ENCODE measurements around the gene DOCK4. TPM values are rescaled to one million over a fixed set of nuclear protein-coding genes. Genes with fewer than 3 reads are reported as not detected.

DOCK4 gene
- total RNA-seq, 1 experiment from 2014 or later = 3.4 TPM

- no peak for DNase-seq (ENCODE audit: low spot score)
Observed at GRCh38 chr7:112215787-112216186, 9.6 kb upstream of the DOCK4 start.

GRCh38 chr7:112214883-112215282 lies 8.7 kb upstream of the DOCK4 start:
- DNase-seq (ENCODE audit: low spot score) = no peak

- no peak for DNase-seq (ENCODE audit: low spot score)
Observed at GRCh38 chr7:112214268-112214667, 8.1 kb upstream of the DOCK4 start.

DNA sequence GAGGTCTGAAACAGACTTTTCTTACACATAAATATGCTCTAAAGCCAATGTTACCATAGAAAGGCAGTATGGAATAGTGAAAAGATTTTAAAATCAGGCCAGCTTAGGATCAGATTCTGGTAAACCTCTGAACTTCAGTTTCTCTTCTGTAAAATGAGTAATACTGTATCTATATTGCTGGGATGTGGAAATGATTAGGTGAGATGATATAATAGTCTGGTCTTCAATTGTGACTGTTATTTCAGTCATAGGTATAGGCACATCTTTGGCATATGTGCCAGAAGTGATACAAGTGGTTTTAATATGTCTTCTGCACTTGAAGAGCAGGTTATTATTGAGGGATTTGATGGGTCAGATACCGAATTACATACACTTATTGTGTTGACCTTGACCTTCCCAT lies 7.5 kb upstream of the DOCK4 start:
- DNase-seq (ENCODE audit: low spot score) = no peak

GRCh38 chr7:112212571-112212970 lies 6.4 kb upstream of the DOCK4 start:
- DNase-seq (ENCODE audit: low spot score) = no peak

- no peak for DNase-seq (ENCODE audit: low spot score)
Observed at GRCh38 chr7:112211348-112211907, 5.2 kb upstream of the DOCK4 start.

DNA sequence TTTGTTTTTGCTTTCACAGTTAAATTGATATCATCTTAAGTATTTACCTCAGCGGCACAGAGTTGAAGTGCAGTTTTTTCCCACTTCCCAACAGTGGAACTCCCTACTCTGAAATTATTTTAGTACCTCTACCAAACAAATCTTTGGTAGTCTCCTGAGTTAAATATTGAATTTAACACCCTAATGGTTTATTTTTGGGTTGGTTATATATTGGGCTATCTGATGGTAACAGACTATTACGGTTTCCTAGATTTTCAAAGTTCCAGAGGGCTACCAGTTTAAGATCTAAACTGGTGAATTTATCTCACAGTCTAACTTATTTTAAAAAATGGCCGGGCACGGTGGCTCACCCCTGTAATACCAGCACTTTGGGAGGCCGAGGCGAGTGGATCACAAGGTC lies 1.6 kb upstream of the DOCK4 start:
- DNase-seq (ENCODE audit: low spot score) = no peak

DNA sequence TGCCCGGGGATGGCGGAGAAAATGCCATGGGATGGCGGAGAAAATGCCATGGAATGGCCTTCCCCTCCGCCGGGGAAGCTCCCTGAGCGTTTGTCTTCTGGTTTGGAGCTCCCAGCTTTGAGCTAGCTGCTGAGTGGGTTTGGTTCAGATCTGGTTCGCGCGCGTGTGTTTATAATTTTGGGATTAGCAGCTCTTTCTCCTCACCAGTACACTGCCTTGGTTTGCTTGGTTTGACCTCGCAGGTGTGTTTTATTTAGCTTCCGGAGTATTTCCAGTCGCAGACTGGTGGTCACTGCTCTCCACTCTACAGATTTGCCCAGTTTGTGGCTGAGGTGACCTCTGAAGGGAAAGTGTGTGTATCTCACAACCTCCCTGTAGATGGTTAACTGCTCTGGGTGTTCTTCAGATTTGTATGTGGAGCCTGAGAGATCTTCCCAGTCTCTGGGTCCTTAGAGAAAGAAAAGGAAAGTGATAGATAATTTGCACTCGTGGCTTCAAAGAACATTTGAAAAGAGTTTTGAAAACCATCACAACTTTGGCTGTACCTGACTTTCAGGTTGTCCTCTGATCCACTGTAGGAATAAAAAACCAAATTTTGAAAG lies 893 bp upstream of the DOCK4 start:
- DNase-seq (ENCODE audit: low spot score) = no peak

DNA sequence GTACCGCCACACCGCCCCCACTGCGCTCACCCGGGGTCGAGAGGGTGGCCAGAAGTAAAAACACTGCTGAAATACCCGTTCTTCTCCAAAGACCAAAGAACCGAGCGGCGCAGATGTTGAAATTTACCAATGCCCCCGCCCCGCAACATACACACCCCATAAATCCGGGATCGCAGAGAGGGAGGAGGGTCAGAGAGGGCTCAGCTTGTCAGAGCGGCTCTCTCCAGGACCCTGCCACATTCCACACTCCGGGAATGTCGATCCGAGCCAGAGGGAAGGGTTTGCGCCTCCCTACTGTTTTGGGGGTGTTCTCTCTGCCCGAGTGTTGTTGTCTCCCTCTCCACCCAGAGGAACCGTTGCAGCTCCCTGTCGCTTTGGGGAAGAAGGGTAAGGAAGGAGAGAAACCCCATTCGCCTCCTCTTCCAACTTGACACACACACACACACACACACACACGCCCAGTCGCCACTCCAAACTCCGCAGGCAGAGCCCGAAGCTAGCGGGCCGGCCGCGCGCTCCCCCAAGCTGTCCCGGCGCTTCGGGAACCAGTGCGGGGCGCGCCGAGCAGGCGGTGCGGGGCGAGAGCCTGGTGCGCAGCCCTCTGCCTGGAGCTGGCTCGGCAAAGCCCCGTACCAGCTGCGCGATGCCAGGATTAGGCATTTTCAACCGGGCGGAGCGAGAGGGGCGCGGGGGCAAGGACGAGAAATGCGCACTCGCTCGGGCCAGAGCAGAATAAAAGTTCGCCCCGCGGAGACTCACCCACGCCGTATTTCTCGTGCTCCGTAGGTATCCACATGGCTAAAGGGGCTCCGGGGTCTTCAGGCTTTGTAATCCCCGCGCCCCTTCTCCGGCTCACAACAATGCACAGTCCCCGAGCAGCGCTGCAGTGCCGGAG lies 609 bp downstream of the DOCK4 start:
- peak; percentile 33 for DNase-seq (ENCODE audit: low spot score)

DNA sequence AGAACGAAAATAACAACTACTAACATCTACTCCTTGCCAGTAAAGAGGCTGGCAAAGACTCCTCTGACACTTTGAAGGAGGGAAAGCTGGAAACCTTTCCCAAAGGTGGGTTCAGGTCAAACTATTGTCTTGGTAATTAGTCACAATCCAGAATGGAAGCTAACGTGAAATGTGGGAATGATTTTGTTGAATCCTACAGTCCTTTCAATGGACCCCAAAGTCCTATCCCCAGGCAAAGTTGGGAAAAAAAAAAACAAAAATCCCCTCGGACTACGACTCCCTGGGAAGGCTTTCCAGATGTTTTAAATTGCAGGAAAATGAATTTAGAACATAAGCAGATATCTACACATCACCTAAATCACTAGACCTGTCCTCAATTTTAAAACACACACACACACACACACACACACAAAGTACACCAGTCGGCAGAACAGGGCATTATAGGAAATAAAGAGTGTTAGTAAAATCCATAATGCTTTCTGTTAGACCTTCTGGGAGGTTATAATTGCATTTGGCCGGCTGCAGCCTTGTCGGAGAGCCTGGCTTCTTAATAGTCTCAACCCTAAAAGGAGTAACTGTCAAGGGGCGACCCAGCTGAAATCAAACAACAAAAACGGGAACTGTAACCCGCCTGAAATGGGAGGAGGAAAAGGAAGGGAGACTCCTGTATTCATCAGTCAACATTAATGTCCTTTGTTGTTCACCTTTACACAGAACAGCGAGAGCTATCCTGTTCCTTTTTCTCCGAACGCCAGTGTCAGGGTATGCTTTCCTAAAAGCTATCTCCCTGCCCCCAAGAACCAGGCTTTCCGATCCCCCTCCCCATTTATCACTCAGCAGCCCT lies 1.5 kb downstream of the DOCK4 start:
- no peak for DNase-seq (ENCODE audit: low spot score)

DNA sequence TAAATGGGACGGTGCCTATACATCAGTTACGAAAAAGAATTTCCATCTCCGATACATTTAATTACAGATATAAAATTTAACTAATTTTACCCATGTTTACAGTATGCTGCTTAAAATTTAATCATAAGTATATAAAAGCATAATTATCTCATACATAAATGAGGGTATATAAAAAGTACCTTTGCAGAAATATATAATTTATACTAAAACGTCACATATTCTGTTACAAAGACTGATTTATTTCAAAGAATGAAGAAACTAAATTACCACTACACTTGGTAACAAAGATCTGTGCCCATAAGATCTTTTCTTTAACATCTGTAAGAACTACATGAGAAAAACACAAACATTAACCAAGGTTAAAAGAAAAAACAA lies 2.8 kb downstream of the DOCK4 start:
- no peak for DNase-seq (ENCODE audit: low spot score)

DNA sequence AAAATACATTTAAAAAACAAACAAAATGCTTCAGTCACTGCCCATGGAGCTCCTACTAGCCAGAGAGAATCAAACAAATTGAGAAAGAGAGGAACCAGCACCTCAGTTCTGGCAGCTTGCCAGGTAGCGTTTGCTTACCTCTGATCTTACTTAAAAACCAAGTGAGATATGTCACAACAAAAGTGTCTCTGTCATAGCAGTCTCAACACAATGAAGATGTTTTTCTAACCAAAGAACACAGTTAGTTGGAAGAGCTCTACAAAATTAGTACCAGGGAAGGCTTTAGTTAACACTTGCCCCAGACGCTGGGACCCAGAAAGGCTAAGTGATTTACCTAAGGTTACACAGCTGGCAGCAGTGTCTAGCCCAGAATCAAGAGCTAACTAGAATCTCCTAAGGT lies 3.4 kb downstream of the DOCK4 start:
- DNase-seq (ENCODE audit: low spot score) = no peak

DNA sequence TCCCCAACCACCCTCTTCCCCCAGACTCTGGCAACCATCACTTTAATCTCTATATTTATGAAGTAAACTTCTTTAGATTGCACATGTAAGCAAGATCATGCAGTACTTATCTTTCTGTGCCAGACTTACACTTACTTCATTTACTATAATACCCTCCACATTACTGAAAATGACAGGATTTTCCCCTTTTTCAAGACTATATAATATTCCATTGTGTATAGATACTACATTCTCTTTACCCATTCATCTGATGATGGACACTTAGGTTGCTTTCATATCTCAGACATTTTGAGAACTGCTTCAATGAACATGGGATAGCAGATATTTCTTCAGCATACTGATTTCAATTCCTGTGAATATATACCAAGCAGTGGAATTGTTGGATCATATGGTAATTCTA lies 4.4 kb downstream of the DOCK4 start:
- no peak for DNase-seq (ENCODE audit: low spot score)

DNA sequence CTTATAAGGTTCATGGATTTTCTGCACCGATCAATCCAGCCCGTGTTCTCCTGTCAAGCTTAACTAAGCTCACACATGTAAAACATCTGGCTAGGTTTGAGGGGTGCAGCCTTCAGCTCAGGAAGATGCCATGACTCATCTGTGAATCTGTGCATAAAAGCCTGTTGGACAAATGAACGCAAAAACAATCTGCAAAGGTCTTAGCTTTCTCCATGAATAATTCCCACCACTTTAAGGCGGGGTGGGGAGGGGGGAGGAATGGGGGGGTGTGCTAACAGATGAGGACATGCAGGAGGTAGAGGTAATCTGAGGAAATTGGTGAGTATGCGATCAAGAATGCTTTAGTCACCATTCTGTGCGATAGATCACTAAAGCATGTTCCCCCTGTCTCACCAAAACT lies 4.8 kb downstream of the DOCK4 start:
- DNase-seq (ENCODE audit: low spot score) = no peak

DNA sequence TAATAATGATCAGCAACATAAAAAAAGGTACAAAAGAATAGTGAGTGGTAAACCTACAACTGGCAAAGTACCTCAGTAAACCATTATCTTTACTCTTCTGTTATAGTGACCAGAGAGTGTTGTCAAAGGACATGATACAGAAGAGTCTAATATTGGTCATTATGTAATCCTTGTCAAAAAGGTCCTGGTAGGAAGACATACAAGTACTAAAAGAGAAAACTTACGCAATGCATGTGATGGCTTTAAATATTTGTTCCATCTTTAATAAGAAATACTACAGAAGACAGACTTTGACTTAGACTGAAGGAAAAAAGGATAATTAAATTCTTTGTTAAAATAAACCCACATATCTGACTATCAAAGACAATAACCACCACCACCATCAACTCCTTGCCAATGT lies 6.5 kb downstream of the DOCK4 start:
- DNase-seq (ENCODE audit: low spot score) = no peak

DNA sequence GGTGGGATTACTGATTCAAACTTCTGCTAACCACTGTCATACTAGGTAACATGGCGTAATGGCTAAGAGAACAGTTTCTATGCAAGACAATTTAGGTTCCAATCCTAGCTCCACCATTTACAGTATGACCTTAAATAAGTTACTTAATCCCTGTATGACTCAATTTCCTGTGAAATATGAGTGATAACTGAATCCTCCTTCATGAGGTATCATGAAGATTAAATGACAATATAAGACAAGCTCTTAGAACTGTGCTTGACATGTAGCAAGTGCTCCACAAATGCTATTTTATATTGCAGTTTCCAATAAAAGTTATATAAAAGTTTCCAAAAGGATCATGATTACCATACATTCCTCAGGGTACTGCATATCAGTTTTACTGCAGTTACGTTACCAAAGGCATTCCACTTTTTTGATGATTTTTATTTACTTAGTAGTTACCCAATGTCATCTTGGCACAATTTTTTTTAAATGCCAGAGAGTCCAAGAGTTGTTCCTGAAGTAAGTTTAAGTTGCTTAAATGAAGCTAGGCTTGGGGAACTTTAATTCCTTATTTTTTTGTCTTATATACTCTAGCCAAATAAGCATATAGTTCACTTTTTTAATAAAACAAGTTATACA lies 7.1 kb downstream of the DOCK4 start:
- DNase-seq (ENCODE audit: low spot score) = no peak

DNA sequence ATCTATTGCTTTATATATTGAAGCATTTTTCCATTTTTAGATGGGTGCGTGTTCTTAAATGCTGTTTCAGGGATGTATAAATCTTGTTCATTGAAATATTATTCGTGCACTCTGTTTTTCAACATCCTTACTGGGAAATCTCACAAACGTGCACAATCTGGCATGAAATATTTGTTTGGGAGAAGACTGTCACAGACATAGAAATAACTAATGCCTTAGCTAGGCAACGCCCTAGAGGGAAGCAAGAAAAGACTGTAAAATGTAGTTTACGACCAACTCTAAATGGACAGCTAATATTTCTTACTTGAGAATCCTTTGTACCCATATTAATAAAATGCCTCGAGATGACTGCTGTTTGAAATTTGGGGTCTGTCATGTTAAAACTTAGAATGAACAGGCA lies 8.9 kb downstream of the DOCK4 start:
- no peak for DNase-seq (ENCODE audit: low spot score)

DNA sequence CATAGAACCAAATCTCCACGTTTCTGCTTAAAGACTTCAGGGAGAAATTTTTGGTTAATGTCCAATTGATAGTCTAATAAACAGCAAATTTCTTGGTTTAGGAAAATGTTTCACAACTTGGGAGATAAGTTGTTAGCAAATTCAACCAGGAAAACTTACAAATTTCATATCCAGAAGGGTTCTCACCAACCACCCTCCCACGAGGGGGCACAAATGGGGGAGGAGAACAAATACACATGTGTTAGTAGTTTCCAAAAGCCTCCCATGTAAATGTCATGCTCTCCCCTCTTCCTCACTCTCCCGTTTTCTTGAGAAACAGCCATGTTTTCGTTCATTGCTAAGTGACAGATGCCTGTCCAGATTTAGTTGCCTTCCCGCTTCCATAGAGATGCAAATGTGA lies 10.5 kb downstream of the DOCK4 start:
- no peak for DNase-seq (ENCODE audit: low spot score)

DNA sequence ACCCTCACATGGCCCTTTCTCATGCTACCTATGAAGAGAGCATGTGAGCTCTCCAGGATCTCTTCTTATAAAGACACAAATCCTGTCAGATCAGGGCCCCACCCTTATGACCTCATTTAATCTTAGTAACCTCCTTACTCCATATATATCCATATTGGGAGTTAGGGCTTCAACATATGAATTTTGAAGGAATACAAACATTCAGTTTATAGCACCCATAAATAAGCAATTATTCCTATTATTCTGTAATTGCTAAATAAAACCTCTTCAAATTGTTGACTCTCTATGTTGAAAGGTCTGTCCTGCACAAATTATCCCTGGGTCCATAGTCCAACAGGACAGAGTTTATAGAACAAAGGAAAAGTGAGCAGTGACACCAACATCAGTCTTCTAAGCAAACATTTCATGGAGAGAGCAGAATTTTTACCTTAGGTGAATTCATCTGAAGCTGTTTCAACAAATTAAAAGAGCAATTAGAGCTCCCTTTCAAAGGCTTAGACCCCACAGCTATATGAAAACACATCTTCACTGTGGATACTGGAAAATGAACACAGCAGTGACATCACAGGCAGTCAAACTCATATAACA lies 12.2 kb downstream of the DOCK4 start:
- no peak for DNase-seq (ENCODE audit: low spot score)

- DNase-seq (ENCODE audit: low spot score) = no peak
Observed at GRCh38 chr7:112192236-112193154, 13.7 kb downstream of the DOCK4 start.
